ENCODE data around the gene PCDHGA8.

Gene PCDHGA8

DNA sequence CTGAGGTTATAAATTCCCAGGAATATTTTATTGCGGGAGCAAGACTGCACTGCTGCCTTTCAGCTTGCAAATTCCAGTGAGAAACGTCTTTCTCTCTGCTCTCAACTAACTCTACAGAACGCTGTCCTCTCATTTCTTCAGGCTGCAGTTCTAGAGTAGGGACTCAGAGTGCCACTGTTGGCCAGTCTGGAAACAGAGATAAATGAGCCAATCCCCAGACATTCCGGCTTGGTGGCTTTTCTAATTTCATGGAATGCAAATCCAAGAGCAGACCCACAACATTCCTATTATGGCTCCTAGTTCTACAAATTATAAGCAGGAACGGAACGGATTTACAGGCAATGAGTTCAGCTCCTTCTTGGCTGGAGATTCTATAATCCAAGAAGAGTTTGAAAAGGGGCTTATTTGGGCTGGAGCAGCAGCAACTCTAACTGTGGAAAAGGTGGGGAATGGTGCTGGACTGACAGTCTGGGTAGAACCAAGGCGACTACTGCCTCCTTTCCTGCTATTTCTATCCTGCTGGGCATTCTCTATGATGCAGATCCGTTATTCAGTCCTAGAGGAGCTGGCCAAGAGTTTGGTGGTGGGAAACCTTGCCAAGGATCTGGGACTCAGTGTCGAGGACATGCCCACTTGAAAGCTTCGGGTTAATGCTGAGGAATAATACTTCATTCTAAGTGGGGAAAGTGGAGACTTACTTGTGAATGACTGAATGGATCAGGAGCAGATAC, 47.1 kb downstream of the PCDHGA8 start:
- H2BK15ac ChIP-seq (ENCODE audit: low read depth, poor library complexity, severe bottlenecking): no peak overlapping the region
- peaks cover 22% of the 10 kb centered on the region for H3K79me1 ChIP-seq (replicated peaks; ENCODE audit: low read length, poor library complexity, severe bottlenecking)
- H3K27ac ChIP-seq (ENCODE audit: low read length, poor library complexity, severe bottlenecking): peak overlapping the region; percentile 24
- H2AK5ac ChIP-seq (ENCODE audit: low read length, severe bottlenecking): no peak overlapping the region
- H3K4ac ChIP-seq (ENCODE audit: low read depth in 1 of 2, low read length in 2 of 2): no peak overlapping the region
- H2AFZ ChIP-seq (ENCODE audit: low read depth, low read length): no peak overlapping the region
- H2BK5ac ChIP-seq (ENCODE audit: low read depth, low read length, poor library complexity, severe bottlenecking): no peak overlapping the region
- no peaks in the 10 kb centered on the region for H3K27me3 ChIP-seq (ENCODE audit: control insufficient read depth in 1 of 2, insufficient read depth in 1 of 2, low read length in 2 of 2)
- H3K23ac ChIP-seq (ENCODE audit: low read length in 2 of 2): no peak overlapping the region
- no peak overlapping the region for H3K9ac ChIP-seq (ENCODE audit: low read length)
- no peak overlapping the region for H3K4me3 ChIP-seq (ENCODE audit: insufficient read depth in 1 of 2, low read depth in 1 of 2, low read length in 2 of 2)
- WGBS: 88% methylated on average over 10 of the region's 10 CpGs
- H3K18ac ChIP-seq (ENCODE audit: low read depth in 1 of 2, low read length in 2 of 2): no peak overlapping the region
- DNase-seq: no peak
- peaks cover 5% of the 10 kb centered on the region for H3K4me1 ChIP-seq (ENCODE audit: control insufficient read depth, insufficient read depth, low read depth, low read length)
- H4K91ac ChIP-seq (ENCODE audit: low read length): no peak overlapping the region
- no peak overlapping the region for H2BK120ac ChIP-seq (ENCODE audit: low read depth, low read length)
- H2BK12ac ChIP-seq (ENCODE audit: low read length in 2 of 2): no peak overlapping the region
- H3K9me3 ChIP-seq (ENCODE audit: control insufficient read depth, low read length): peaks cover 8% of the 10 kb centered on the region
- no peak overlapping the region for H3K4me2 ChIP-seq (ENCODE audit: low read length, poor library complexity, severe bottlenecking)
- H3K36me3 ChIP-seq (ENCODE audit: control insufficient read depth in 1 of 2, insufficient read depth in 2 of 2, low read depth in 1 of 2, low read length in 2 of 2): peaks cover 7 to 9% of the 10 kb centered on the region in 2 experiments
- H3K14ac ChIP-seq (ENCODE audit: low read length in 2 of 2): no peak overlapping the region
- no peak overlapping the region for H4K8ac ChIP-seq (ENCODE audit: low read length)

DNA sequence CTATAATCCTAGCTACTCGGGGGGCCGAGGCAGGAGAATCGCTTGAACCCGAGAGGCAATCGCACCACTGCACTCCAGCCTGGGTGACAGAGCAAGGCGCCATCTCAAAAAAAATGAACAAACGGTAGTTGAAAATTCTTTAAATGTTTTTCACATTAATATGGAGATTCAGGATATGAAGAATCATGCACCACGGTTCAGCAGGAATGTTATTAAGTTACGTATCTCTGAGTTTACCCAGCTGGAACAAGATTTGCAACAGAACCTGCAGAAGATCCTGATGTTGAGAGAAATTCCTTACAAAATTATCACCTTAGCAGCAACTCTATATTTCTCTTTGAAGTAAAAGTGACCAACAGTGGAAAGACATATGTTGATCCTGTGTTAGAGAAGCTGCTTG, 47.9 kb downstream of the PCDHGA8 start:
- Histone ChIP-seq H3K27me3 (ENCODE audit: control insufficient read depth in 1 of 2, insufficient read depth in 1 of 2, low read length in 2 of 2) (no peaks in the 10 kb centered on the region), H3K9ac (ENCODE audit: low read length) (no peak overlapping the region), H3K9me3 (ENCODE audit: control insufficient read depth, low read length) (peaks cover 10% of the 10 kb centered on the region), H3K4me1 (ENCODE audit: control insufficient read depth, insufficient read depth, low read depth, low read length) (peaks cover 5% of the 10 kb centered on the region), H3K4me3 (ENCODE audit: insufficient read depth in 1 of 2, low read depth in 1 of 2, low read length in 2 of 2) (no peak overlapping the region), H2BK15ac (ENCODE audit: low read depth, poor library complexity, severe bottlenecking) (no peak overlapping the region), H2AK5ac (ENCODE audit: low read length, severe bottlenecking) (no peak overlapping the region), H2BK120ac (ENCODE audit: low read depth, low read length) (no peak overlapping the region), H4K91ac (ENCODE audit: low read length) (no peak overlapping the region), H4K8ac (ENCODE audit: low read length) (no peak overlapping the region), H2BK12ac (ENCODE audit: low read length in 2 of 2) (no peak overlapping the region), H2AFZ (ENCODE audit: low read depth, low read length) (no peak overlapping the region), H3K36me3 (ENCODE audit: control insufficient read depth in 1 of 2, insufficient read depth in 2 of 2, low read depth in 1 of 2, low read length in 2 of 2) (peaks cover 7 to 9% of the 10 kb centered on the region in 2 experiments), H3K23ac (ENCODE audit: low read length in 2 of 2) (no peak overlapping the region), H2BK5ac (ENCODE audit: low read depth, low read length, poor library complexity, severe bottlenecking) (no peak overlapping the region), H3K27ac (ENCODE audit: low read length, poor library complexity, severe bottlenecking) (peak overlapping the region; percentile 24), H3K14ac (ENCODE audit: low read length in 2 of 2) (no peak overlapping the region), H3K79me1 (replicated peaks; ENCODE audit: low read length, poor library complexity, severe bottlenecking) (peaks cover 25% of the 10 kb centered on the region), H3K18ac (ENCODE audit: low read depth in 1 of 2, low read length in 2 of 2) (no peak overlapping the region), H3K4ac (ENCODE audit: low read depth in 1 of 2, low read length in 2 of 2) (no peak overlapping the region), H3K4me2 (ENCODE audit: low read length, poor library complexity, severe bottlenecking) (no peak overlapping the region)
- no peak for DNase-seq
- 97% methylated on average over 9 of the region's 9 CpGs for WGBS

DNA sequence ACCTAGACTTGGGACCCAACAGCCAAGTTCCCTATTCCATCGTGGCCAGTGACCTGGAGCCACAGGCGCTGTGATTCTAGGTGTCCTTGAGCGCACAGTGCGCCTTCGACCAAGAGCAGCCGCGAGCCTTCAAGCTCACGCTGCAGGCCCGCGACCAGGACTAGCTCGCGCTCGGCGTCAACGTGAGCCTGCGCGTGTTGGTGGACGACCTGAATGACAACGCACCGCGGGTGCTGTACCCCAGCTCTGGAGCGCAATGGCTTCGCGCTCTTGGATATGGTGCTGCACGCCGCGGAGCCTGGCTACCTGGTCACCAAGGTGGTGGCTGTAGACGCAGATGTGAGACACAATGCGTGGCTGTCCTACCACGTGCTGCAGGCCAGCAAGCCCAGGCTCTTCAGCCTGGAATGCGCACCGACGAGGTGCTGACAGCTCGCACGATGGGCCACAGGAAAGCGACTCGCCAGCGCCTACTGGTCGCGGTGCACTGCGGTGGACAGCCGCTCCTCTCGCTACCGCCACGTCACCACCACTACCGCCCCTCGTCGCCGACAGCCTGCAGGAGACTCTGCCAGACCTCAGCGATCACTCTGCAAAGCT, 49.2 kb downstream of the PCDHGA8 start:
- Histone ChIP-seq H4K91ac (ENCODE audit: low read length) (no peak overlapping the region), H3K4ac (ENCODE audit: low read depth in 1 of 2, low read length in 2 of 2) (no peak overlapping the region), H3K9me3 (ENCODE audit: control insufficient read depth, low read length) (peaks cover 10% of the 10 kb centered on the region), H3K27me3 (ENCODE audit: control insufficient read depth in 1 of 2, insufficient read depth in 1 of 2, low read length in 2 of 2) (no peaks in the 10 kb centered on the region), H2BK5ac (ENCODE audit: low read depth, low read length, poor library complexity, severe bottlenecking) (no peak overlapping the region), H3K14ac (ENCODE audit: low read length in 2 of 2) (no peak overlapping the region), H3K9ac (ENCODE audit: low read length) (no peak overlapping the region), H3K27ac (ENCODE audit: low read length, poor library complexity, severe bottlenecking) (no peak overlapping the region), H3K4me1 (ENCODE audit: control insufficient read depth, insufficient read depth, low read depth, low read length) (peaks cover 5% of the 10 kb centered on the region), H2AFZ (ENCODE audit: low read depth, low read length) (no peak overlapping the region), H2AK5ac (ENCODE audit: low read length, severe bottlenecking) (peak overlapping the region; percentile 13), H3K4me3 (ENCODE audit: insufficient read depth in 1 of 2, low read depth in 1 of 2, low read length in 2 of 2) (peak overlapping the region in 1 of 2 experiments; percentile 7), H3K4me2 (ENCODE audit: low read length, poor library complexity, severe bottlenecking) (no peak overlapping the region), H2BK120ac (ENCODE audit: low read depth, low read length) (no peak overlapping the region), H3K36me3 (ENCODE audit: control insufficient read depth in 1 of 2, insufficient read depth in 2 of 2, low read depth in 1 of 2, low read length in 2 of 2) (peaks cover 7 to 9% of the 10 kb centered on the region in 2 experiments), H3K79me1 (replicated peaks; ENCODE audit: low read length, poor library complexity, severe bottlenecking) (peaks cover 25% of the 10 kb centered on the region), H2BK15ac (ENCODE audit: low read depth, poor library complexity, severe bottlenecking) (no peak overlapping the region), H2BK12ac (ENCODE audit: low read length in 2 of 2) (no peak overlapping the region), H4K8ac (ENCODE audit: low read length) (no peak overlapping the region), H3K18ac (ENCODE audit: low read depth in 1 of 2, low read length in 2 of 2) (no peak overlapping the region), H3K23ac (ENCODE audit: low read length in 2 of 2) (no peak overlapping the region)
- no peak for DNase-seq
- 99% methylated on average over 45 of the region's 50 CpGs for WGBS

Data from mesenchymal stem cell (in vitro differentiated cells and primary cell).